Measurements from ENCODE around the gene INHBE. TPM values are rescaled to one million over a fixed set of nuclear protein-coding genes. Genes with fewer than 3 reads are reported as not detected.
"Not testable (repeated sequence)": the region's sequence is repeated elsewhere in the genome, so short reads cannot be mapped to it uniquely, and the experiment has no call there.

The INHBE gene
- polyA plus RNA-seq, 1 donor from 2014 or later: 2.3 TPM

DNA sequence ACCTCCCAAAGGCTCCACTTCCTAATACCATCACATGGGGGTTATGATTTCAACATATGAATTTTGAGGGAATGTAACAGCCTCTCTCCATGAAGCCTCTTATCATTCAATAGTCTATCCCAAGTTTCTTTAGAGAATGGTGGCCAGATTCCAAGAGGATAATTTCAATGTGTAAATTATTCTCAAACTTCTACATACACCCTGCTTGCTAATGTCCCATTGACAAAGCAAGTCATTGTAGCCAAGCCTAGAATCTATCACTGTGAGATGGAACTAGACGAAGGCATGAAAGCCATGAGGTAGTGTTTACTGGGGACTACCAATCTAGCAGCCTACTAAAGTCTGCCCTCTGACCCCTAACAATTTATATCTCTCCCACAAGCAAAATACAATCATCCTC, 16.7 kb upstream of the INHBE start:
- H2AFZ ChIP-seq (ENCODE audit: low read depth, low read length): no peak overlapping the region
- no peak overlapping the region for H3K4me2 ChIP-seq (ENCODE audit: low read length)
- H3K27me3 ChIP-seq (ENCODE audit: insufficient read depth, low read depth, low read length): no peaks in the 10 kb centered on the region
- no peak overlapping the region for H3K9ac ChIP-seq (ENCODE audit: low read length)
- H3K4me3 ChIP-seq (ENCODE audit: low read length): no peak overlapping the region
- TF ChIP-seq SMC3 (conservative IDR thresholded peaks at IDR 0.05; ENCODE audit: poor library complexity) (no peak), TAF1 (IDR thresholded peaks at IDR 0.05; ENCODE audit: low read depth) (no peak), RAD21 (conservative IDR thresholded peaks at IDR 0.05) (no peak), MXI1 (conservative IDR thresholded peaks at IDR 0.05; ENCODE audit: poor library complexity, severe bottlenecking) (no peak)
- TF ChIP-seq, protein P1, sequence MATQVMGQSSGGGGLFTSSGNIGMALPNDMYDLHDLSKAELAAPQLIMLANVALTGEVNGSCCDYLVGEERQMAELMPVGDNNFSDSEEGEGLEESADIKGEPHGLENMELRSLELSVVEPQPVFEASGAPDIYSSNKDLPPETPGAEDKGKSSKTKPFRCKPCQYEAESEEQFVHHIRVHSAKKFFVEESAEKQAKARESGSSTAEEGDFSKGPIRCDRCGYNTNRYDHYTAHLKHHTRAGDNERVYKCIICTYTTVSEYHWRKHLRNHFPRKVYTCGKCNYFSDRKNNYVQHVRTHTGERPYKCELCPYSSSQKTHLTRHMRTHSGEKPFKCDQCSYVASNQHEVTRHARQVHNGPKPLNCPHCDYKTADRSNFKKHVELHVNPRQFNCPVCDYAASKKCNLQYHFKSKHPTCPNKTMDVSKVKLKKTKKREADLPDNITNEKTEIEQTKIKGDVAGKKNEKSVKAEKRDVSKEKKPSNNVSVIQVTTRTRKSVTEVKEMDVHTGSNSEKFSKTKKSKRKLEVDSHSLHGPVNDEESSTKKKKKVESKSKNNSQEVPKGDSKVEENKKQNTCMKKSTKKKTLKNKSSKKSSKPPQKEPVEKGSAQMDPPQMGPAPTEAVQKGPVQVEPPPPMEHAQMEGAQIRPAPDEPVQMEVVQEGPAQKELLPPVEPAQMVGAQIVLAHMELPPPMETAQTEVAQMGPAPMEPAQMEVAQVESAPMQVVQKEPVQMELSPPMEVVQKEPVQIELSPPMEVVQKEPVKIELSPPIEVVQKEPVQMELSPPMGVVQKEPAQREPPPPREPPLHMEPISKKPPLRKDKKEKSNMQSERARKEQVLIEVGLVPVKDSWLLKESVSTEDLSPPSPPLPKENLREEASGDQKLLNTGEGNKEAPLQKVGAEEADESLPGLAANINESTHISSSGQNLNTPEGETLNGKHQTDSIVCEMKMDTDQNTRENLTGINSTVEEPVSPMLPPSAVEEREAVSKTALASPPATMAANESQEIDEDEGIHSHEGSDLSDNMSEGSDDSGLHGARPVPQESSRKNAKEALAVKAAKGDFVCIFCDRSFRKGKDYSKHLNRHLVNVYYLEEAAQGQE (IDR thresholded peaks at IDR 0.05; ENCODE audit: borderline replicate concordance): no peak
- no peaks in the 10 kb centered on the region for H3F3A ChIP-seq (ENCODE audit: insufficient read depth, low read length, poor library complexity, severe bottlenecking)
- no peaks in the 10 kb centered on the region for H4K20me1 ChIP-seq (ENCODE audit: insufficient read depth)
- no peaks in the 10 kb centered on the region for H3K9me2 ChIP-seq (ENCODE audit: insufficient read depth, low read length)
- H3K27ac ChIP-seq (ENCODE audit: low read length): no peak overlapping the region
- H3K9me3 ChIP-seq (ENCODE audit: low read length): no peaks in the 10 kb centered on the region
- H3K36me3 ChIP-seq (ENCODE audit: insufficient read depth, low read length): no peaks in the 10 kb centered on the region
- H3K79me2 ChIP-seq (replicated peaks; ENCODE audit: insufficient read depth, low read length): no peaks in the 10 kb centered on the region

DNA sequence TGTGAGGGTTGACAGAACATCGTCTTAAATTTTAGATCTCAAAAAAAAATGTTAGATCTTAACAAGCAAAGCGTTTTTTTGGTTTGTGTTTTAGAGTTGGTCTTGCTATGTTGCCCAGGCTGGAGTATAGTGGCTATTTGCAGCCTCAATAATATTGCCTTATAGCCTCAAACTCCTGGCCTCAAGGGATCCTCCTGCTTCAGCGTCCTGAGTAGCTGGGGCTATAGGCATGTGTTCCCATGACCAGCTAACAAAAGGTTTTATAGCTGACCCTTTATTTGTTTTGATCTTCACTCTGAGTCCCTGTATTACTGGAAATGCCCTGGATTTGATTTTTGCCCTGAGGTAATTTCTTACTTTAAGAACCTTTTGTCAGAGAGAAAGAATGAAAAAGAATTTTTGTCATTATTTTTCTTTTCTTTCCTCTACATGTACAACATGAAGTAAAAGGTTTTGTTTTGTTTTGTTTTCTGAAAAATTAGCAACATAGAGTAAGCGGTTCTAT, 15.3 kb upstream of the INHBE start:
- Histone ChIP-seq H3K36me3 (ENCODE audit: insufficient read depth, low read length) (no peaks in the 10 kb centered on the region), H3F3A (ENCODE audit: insufficient read depth, low read length, poor library complexity, severe bottlenecking) (no peaks in the 10 kb centered on the region), H3K9ac (ENCODE audit: low read length) (no peak overlapping the region), H3K9me3 (ENCODE audit: low read length) (no peaks in the 10 kb centered on the region), H3K4me2 (ENCODE audit: low read length) (no peak overlapping the region), H3K27me3 (ENCODE audit: insufficient read depth, low read depth, low read length) (no peaks in the 10 kb centered on the region), H3K4me3 (ENCODE audit: low read length) (no peak overlapping the region), H3K27ac (ENCODE audit: low read length) (no peak overlapping the region), H3K9me2 (ENCODE audit: insufficient read depth, low read length) (no peaks in the 10 kb centered on the region), H3K79me2 (replicated peaks; ENCODE audit: insufficient read depth, low read length) (no peaks in the 10 kb centered on the region), H4K20me1 (ENCODE audit: insufficient read depth) (no peaks in the 10 kb centered on the region), H2AFZ (ENCODE audit: low read depth, low read length) (no peak overlapping the region)
- no peak for TF ChIP-seq EZH2 (IDR thresholded peaks at IDR 0.05; ENCODE audit: borderline replicate concordance, insufficient read depth, low read length, poor library complexity, severe bottlenecking)
- no peak for TF ChIP-seq SMC3 (conservative IDR thresholded peaks at IDR 0.05; ENCODE audit: poor library complexity)
- TF ChIP-seq POLR2AphosphoS5 (IDR thresholded peaks at IDR 0.05): no peak
- TF ChIP-seq RAD21 (conservative IDR thresholded peaks at IDR 0.05): no peak
- TF ChIP-seq MXI1 (conservative IDR thresholded peaks at IDR 0.05; ENCODE audit: poor library complexity, severe bottlenecking): no peak
- TF ChIP-seq, protein P1 (IDR thresholded peaks at IDR 0.05; ENCODE audit: borderline replicate concordance): no peak
- TF ChIP-seq, protein P2, sequence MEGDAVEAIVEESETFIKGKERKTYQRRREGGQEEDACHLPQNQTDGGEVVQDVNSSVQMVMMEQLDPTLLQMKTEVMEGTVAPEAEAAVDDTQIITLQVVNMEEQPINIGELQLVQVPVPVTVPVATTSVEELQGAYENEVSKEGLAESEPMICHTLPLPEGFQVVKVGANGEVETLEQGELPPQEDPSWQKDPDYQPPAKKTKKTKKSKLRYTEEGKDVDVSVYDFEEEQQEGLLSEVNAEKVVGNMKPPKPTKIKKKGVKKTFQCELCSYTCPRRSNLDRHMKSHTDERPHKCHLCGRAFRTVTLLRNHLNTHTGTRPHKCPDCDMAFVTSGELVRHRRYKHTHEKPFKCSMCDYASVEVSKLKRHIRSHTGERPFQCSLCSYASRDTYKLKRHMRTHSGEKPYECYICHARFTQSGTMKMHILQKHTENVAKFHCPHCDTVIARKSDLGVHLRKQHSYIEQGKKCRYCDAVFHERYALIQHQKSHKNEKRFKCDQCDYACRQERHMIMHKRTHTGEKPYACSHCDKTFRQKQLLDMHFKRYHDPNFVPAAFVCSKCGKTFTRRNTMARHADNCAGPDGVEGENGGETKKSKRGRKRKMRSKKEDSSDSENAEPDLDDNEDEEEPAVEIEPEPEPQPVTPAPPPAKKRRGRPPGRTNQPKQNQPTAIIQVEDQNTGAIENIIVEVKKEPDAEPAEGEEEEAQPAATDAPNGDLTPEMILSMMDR (IDR thresholded peaks at IDR 0.05; ENCODE audit: poor library complexity, severe bottlenecking): no peak
- TF ChIP-seq TAF1 (IDR thresholded peaks at IDR 0.05; ENCODE audit: low read depth): no peak
- TF ChIP-seq EP300 (conservative IDR thresholded peaks at IDR 0.05; ENCODE audit: poor library complexity, severe bottlenecking): no peak

GRCh38 chr12:57441393-57441792, 13.7 kb upstream of the INHBE start:
- H3K4me2 ChIP-seq (ENCODE audit: low read length); H4K20me1 ChIP-seq (ENCODE audit: insufficient read depth); H3K9me2 ChIP-seq (ENCODE audit: insufficient read depth, low read length); H3K36me3 ChIP-seq (ENCODE audit: insufficient read depth, low read length); H3K27ac ChIP-seq (ENCODE audit: low read length); H3F3A ChIP-seq (ENCODE audit: insufficient read depth, low read length, poor library complexity, severe bottlenecking); H3K9ac ChIP-seq (ENCODE audit: low read length); H2AFZ ChIP-seq (ENCODE audit: low read depth, low read length); H3K79me2 ChIP-seq (replicated peaks; ENCODE audit: insufficient read depth, low read length); H3K9me3 ChIP-seq (ENCODE audit: low read length); H3K27me3 ChIP-seq (ENCODE audit: insufficient read depth, low read depth, low read length); H3K4me3 ChIP-seq (ENCODE audit: low read length): not testable (repeated sequence)

All from neural cell (in vitro differentiated cells).